Neutrophil (primary cell): Measurements from ENCODE around the gene SMIM7.
"Not testable (repeated sequence)": the region's sequence is repeated elsewhere in the genome, so short reads cannot be mapped to it uniquely, and the experiment has no call there.

Experiments used
- H3K27ac ChIP-seq: fragments of 200-600 bp; sonication (generic); 2 replicates; pipeline ENCODE4 v1.5.1; 2016; ENCODE audit warnings: mild to moderate bottlenecking, moderate library complexity
- H3K27me3 ChIP-seq: fragments of 200-600 bp; sonication (generic); 2 replicates; pipeline ENCODE4 v1.6.0; 2016; ENCODE audit warnings: mild to moderate bottlenecking
- H3K36me3 ChIP-seq: fragments of 200-600 bp; sonication (generic); 2 replicates; pipeline ENCODE4 v1.5.1; 2017
- H3K4me1 ChIP-seq, 2 experiments: fragments of 200-600 bp in 1 of 2; sonication (generic) in 1 of 2; 1 replicate in 1 of 2; 2 replicates in 1 of 2; pipeline versions ENCODE4 v1.5.1 to v1.6.1; 2013 to 2016; ENCODE audit warnings: low read depth in 1 of 2, low read length in 1 of 2, mild to moderate bottlenecking in 1 of 2, moderate library complexity in 1 of 2; ENCODE audit not compliant: control insufficient read depth in 1 of 2, insufficient read depth in 1 of 2
- H3K4me3 ChIP-seq, 2 experiments: fragments of 200-600 bp in 1 of 2; sonication (generic) in 1 of 2; 1 replicate in 1 of 2; 2 replicates in 1 of 2; pipeline ENCODE4 v1.5.1; 2013 to 2016; ENCODE audit warnings: low read depth in 1 of 2, low read length in 1 of 2, mild to moderate bottlenecking in 1 of 2, moderate library complexity in 1 of 2
- H3K9me3 ChIP-seq: fragments of 200-600 bp; sonication (generic); 2 replicates; pipeline ENCODE4 v1.5.1; 2016
- TF ChIP-seq, protein P1 (sequence below): fragments of 200-600 bp; sonication (generic); IDR thresholded peaks from 2 replicates; pipeline ENCODE4 v1.5.1; 2016; ENCODE audit warnings: antibody characterized with exemption

SMIM7 gene

GRCh38 chr19:16676101-16676798 is 16.3 kb upstream of the SMIM7 start:
- H3K36me3 ChIP-seq = peaks cover 19% of the 10 kb centered on the region
- H3K27ac ChIP-seq = peak overlapping the region; percentile 90
- peaks cover 8% of the 10 kb centered on the region for H3K9me3 ChIP-seq
- H3K4me1 ChIP-seq = peaks cover 67 to 68% of the 10 kb centered on the region in 2 experiments
- TF ChIP-seq, protein P1, sequence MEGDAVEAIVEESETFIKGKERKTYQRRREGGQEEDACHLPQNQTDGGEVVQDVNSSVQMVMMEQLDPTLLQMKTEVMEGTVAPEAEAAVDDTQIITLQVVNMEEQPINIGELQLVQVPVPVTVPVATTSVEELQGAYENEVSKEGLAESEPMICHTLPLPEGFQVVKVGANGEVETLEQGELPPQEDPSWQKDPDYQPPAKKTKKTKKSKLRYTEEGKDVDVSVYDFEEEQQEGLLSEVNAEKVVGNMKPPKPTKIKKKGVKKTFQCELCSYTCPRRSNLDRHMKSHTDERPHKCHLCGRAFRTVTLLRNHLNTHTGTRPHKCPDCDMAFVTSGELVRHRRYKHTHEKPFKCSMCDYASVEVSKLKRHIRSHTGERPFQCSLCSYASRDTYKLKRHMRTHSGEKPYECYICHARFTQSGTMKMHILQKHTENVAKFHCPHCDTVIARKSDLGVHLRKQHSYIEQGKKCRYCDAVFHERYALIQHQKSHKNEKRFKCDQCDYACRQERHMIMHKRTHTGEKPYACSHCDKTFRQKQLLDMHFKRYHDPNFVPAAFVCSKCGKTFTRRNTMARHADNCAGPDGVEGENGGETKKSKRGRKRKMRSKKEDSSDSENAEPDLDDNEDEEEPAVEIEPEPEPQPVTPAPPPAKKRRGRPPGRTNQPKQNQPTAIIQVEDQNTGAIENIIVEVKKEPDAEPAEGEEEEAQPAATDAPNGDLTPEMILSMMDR = no peak
- peak overlapping the region; percentile 4 to 28 for H3K4me3 ChIP-seq
- no peaks in the 10 kb centered on the region for H3K27me3 ChIP-seq

DNA sequence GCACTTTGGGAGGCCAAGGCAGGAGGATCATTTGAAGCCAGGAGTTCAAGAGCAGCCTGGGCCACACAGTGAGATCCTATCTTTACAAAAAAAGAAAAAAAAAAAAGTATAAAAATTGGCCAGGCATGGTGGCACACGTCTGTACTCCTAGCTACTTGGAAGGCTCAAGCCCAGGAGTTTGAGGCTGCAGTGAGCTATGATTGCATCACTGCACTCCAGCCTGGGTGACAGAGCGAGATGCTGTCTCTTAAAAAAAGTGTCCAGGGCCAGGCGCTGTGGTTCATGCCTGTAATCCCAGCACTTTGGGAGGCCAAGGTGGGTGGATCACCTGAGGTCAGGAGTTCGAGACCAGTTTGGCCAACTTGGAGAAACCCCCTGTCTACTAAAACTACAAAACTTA is 13.9 kb upstream of the SMIM7 start:
- not testable (repeated sequence) for H3K36me3 ChIP-seq, H3K9me3 ChIP-seq, H3K27me3 ChIP-seq
- Histone ChIP-seq H3K4me1 (peaks cover 67 to 68% of the 10 kb centered on the region in 2 experiments), H3K27ac (peak overlapping the region; percentile 90), H3K4me3 (peak overlapping the region in 1 of 2 experiments; percentile 30)

DNA sequence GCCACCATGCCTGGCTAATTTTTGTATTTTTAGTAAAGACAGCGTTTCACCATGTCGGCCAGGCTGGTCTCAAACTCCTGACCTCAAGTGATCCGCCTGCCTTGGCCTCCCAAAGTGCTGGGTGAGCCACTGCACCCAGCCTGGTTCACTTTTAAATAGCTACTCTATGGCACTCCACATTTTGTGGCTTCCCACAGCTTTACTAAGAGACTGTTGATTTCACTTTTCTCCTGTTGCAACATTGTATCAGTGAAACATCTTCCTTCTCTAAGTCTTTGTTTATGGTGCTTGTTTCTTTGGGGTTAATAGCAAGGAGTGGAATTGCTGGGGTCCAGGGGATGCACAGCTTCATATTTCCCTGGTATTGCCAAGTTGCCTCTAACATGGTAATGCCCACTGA is 13.3 kb upstream of the SMIM7 start:
- peak overlapping the region in 1 of 2 experiments; percentile 30 for H3K4me3 ChIP-seq
- peaks cover 4% of the 10 kb centered on the region for H3K36me3 ChIP-seq
- TF ChIP-seq, protein P1 = no peak
- peak overlapping the region; percentile 90 for H3K27ac ChIP-seq
- no peaks in the 10 kb centered on the region for H3K27me3 ChIP-seq
- peaks cover 65 to 67% of the 10 kb centered on the region in 2 experiments for H3K4me1 ChIP-seq
- no peaks in the 10 kb centered on the region for H3K9me3 ChIP-seq

- TF ChIP-seq, protein P1 = no peak
- no peak overlapping the region for H3K4me3 ChIP-seq
These were observed 11.8 kb upstream of the SMIM7 start for GRCh38 chr19:16671652-16672274.

DNA sequence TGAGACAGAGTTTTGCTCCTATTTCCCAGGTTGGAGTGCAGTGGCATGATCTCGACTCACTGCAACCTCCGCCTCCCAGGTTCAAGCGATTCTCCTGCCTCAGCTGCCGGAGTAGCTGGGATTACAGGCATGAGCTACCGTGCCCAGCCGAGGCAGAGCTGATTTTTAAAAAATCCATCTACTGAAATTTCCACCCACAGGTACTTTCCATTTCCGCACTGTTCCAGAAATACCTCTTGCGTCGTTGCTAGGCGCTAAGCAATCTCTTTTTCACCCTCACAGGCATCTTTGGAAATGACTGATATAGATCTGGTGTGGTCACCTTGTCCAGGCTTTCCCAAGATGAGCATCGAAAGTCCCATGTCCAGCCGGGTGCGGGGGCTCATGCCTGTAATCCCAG is 10.3 kb upstream of the SMIM7 start:
- Histone ChIP-seq H3K9me3 (no peaks in the 10 kb centered on the region), H3K27ac (no peak overlapping the region), H3K36me3 (peaks cover 4% of the 10 kb centered on the region), H3K4me3 (no peak overlapping the region), H3K27me3 (no peaks in the 10 kb centered on the region), H3K4me1 (peaks cover 39 to 40% of the 10 kb centered on the region in 2 experiments)
- TF ChIP-seq, protein P1 = no peak

More at GRCh38 chr19:16671652-16672274, 11.8 kb upstream of the SMIM7 start:
- H3K27me3 ChIP-seq = no peaks in the 10 kb centered on the region
- H3K4me1 ChIP-seq = peaks cover 52 to 53% of the 10 kb centered on the region in 2 experiments
- no peaks in the 10 kb centered on the region for H3K9me3 ChIP-seq
- peak overlapping the region; percentile 90 for H3K27ac ChIP-seq
- peaks cover 4% of the 10 kb centered on the region for H3K36me3 ChIP-seq

DNA sequence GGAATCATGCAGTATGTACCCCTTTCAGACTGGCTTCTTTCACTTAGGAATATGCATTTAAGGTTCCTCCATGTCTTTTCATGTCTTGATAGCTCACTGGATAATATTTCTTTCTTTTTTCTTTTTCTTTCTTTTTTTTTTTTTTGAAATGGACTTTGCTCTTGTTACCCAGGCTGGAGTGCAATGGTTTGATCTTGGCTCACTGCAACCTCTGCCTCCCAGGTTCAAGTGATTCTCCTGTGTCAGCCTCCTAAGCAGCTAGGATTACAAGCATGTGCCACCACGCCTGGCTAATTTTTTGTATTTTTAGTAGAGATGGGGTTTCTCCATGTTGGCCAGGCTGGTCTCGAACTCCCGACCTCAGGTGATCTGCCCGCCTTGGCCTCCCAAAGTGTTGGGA is 8.8 kb upstream of the SMIM7 start:
- peaks cover 33 to 38% of the 10 kb centered on the region in 2 experiments for H3K4me1 ChIP-seq
- not testable (repeated sequence) for H3K27me3 ChIP-seq, H3K27ac ChIP-seq, H3K4me3 ChIP-seq, H3K9me3 ChIP-seq, H3K36me3 ChIP-seq
